Left ventricle myocardium superior (tissue), 1 donor: ENCODE results near the gene COL1A1. TPM values are rescaled to one million over a fixed set of nuclear protein-coding genes. Genes with fewer than 3 reads are reported as not detected.

Source experiments
- ATAC-seq: fragments of 200-7000 bp; cut with Tn5 transposase; one replicate; pipeline ENCODE4 v1.9.1; 2020; ENCODE audit warnings: mild to moderate bottlenecking, moderate library complexity
- DNase-seq: peaks from one replicate; pipeline ENCODE4 v3.0.0-alpha.2; 2020
- intact Hi-C: fragments of 100-400 bp; cut with micrococcal nuclease; formaldehyde crosslinking; loops from one replicate; pipeline ENCODE4 v1.11.0; 2022
- total RNA-seq: library from RNA; stranded (reverse); fragmentation: NEBNext Ultra II Directional; extraction: Animal tissue kit (Norgen Biotek cat#: 25700); gene quantifications from one replicate; pipeline ENCODE4 v1.2.1, GENCODE V29; 2021
- donor health status: DM: no; HTN: yes; CAD: no; lungs with severe emphysema.

COL1A1 gene
- total RNA-seq, 1 donor from 2014 or later, result 26.8 TPM

- DNase-seq, result no peak
- intact Hi-C loops, result no loop called here
- peak; percentile 8 for ATAC-seq
Observed at GRCh38 chr17:50214976-50215760, 13.7 kb upstream of the COL1A1 start.

- no peak for ATAC-seq
- intact Hi-C loops, result no loop called here
- DNase-seq, result no peak
Observed at GRCh38 chr17:50213026-50214022, 11.9 kb upstream of the COL1A1 start.

GRCh38 chr17:50212121-50212843 is 10.9 kb upstream of the COL1A1 start:
- no peak for ATAC-seq
- intact Hi-C loops, result no loop called here
- no peak for DNase-seq

- no peak for DNase-seq
- ATAC-seq, result peak; percentile 39
Observed at GRCh38 chr17:50211249-50212120, 10.1 kb upstream of the COL1A1 start.

GRCh38 chr17:50210240-50211225 is 9.1 kb upstream of the COL1A1 start:
- intact Hi-C loops, result no loop called here
- peak; percentile 75 for DNase-seq

More at GRCh38 chr17:50211249-50212120, 10.1 kb upstream of the COL1A1 start:
- intact Hi-C loops, result no loop called here

GRCh38 chr17:50209472-50210239 is 8.2 kb upstream of the COL1A1 start:
- intact Hi-C loops, result no loop called here
- DNase-seq (peak; percentile 91), ATAC-seq (peak; percentile 93)

More at GRCh38 chr17:50210240-50211225, 9.1 kb upstream of the COL1A1 start:
- peak; percentile 56 for ATAC-seq

- DNase-seq, result no peak
- no peak for ATAC-seq
- intact Hi-C loops, result no loop called here
Observed at GRCh38 chr17:50209133-50209471, 7.7 kb upstream of the COL1A1 start.

GRCh38 chr17:50208611-50209061 is 7.2 kb upstream of the COL1A1 start:
- intact Hi-C loops, result no loop called here
- ATAC-seq, result no peak
- DNase-seq, result no peak

- intact Hi-C loops, result no loop called here
- ATAC-seq (no peak), DNase-seq (no peak)
Observed at GRCh38 chr17:50207792-50208567, 6.5 kb upstream of the COL1A1 start.

- no peak for DNase-seq
- ATAC-seq, result no peak
- intact Hi-C loops, result no loop called here
Observed at GRCh38 chr17:50207315-50207714, 5.9 kb upstream of the COL1A1 start.

- intact Hi-C loops, result no loop called here
- DNase-seq, result peak; percentile 73
- no peak for ATAC-seq
Observed at GRCh38 chr17:50206604-50207293, 5.3 kb upstream of the COL1A1 start.

GRCh38 chr17:50205963-50206505 is 4.6 kb upstream of the COL1A1 start:
- DNase-seq, result no peak
- intact Hi-C loops, result no loop called here
- no peak for ATAC-seq

- DNase-seq (no peak), ATAC-seq (no peak)
- intact Hi-C loops, result no loop called here
Observed at GRCh38 chr17:50205111-50205962, 3.9 kb upstream of the COL1A1 start.

GRCh38 chr17:50204431-50204830 is 3.0 kb upstream of the COL1A1 start:
- DNase-seq, result no peak
- intact Hi-C loops, result loop anchor here (5.0 kb wide), 1 partner anchor 68 kb away; the partner anchor contains the start of gene TMEM92
- ATAC-seq, result no peak
